Skin epidermis (tissue), 12 donors: Measurements from ENCODE around the gene DNAJC16.
A peak's percentile ranks its signal among the peaks of the same experiment; 100 is the strongest.

ENCODE experiments used
- H3K27ac ChIP-seq, 21 experiments: fragments of 200-600 bp; sonication (generic) in 11 of 21; one replicate each; pipeline ENCODE4 v1.5.0; 2020; ENCODE audit warnings: mild to moderate bottlenecking in 3 of 21, inconsistent platforms in 2 of 21, moderate library complexity in 2 of 21
- H3K4me3 ChIP-seq, 7 experiments: fragments of 200-600 bp; sonication (generic) in 2 of 7; one replicate each; pipeline ENCODE4 v1.5.0; 2020; ENCODE audit warnings: inconsistent platforms in 2 of 7, mild to moderate bottlenecking in 2 of 7, moderate library complexity in 1 of 7

Gene DNAJC16

DNA sequence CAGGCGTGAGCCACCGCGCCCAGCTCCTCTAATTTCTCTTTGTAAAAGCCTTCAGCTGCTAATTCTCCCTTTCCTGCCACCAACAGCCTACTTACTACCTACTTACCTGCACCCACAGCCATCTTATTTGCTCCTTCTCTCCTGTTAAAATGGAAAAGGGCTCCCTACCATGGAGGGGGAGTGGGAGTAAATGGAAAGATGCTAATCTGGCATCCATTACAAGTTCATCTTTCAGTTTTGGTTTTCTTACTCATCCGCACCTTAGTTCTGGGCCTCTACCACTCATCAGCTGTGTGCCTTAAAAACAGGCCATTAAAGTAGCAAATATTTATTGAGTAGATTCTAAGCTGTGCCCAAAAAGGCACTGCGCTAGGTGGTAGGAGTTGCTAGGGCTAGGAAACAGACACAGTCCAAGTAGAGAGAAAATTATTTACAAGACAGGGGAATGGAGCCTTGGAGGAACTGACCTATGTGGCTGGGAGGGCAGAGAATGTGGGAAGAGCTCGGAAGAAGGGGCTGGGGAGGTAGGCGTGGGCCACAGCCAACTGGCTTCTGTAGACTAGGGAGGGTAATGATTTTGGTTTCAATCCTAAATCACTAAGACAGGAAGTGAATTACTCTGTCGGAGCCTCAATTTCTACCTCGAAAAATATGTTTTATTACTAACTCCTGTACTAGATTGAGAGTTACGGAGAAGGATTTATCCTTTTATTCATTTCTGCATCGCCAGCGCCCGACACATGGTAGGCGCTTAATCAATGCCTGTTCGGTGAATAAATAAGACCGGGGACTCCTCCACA, 89.9 kb downstream of the DNAJC16 start:
- peak overlapping the region; percentile 12 to 95 (median 82) for H3K4me3 ChIP-seq

DNA sequence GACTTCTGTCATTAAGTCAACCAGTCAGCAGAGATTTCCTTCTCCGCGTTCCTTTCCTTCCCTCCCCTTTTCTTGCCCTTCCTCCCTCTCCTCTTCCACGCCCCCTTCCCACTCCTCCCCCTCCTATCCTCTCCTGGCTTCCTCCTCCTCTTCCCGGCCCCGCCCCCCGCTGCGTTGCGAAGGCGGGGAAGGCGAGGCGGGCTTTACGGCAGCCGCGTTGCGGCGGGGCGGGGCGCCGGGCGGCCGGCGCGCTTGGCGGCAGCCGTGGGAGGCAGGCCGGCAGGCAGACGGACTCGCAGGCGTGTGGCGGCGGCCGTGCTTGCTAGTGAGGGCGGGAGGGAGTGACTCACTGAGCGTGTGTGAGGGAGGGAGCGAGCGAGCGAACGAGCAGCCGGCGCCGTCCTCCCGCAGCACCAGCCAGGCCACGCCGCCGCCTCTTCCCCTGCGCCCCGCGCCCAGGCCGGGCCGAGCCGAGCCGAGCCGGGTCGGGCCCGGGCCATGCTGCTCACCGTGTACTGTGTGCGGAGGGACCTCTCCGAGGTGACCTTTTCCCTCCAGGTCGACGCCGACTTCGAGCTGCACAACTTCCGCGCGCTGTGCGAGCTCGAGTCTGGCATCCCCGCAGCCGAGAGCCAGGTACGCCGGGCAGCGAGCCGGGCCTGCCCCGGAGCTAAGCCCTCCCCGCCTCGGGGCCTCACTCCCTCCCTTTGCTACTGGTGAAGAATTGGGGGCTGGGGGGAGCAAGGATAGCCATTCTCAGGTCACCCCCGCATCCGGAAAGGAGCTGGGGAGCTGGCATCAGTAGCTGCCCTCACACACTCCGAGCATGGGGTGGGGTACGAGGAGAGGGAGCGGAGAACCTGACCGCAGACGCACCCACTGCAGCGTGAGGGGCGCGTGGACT, 90.8 kb downstream of the DNAJC16 start, which contains the start of gene DDI2:
TSS of gene DDI2 (plus strand) at position 286 of the 904 bp plus-strand sequence. CDS start at position 499, 213 bp downstream.
- peak within 1 kb of the TSS; percentile 58 to 95 (median 82) for H3K4me3 ChIP-seq
- H3K27ac ChIP-seq = peak within 1 kb of the TSS; percentile 90 to 100 (median 97)

More for the DNA sequence above, 89.9 kb downstream of the DNAJC16 start:
- H3K27ac ChIP-seq = peak overlapping the region in 20 of 21 experiments; percentile 41 to 98 (median 87)

DNA sequence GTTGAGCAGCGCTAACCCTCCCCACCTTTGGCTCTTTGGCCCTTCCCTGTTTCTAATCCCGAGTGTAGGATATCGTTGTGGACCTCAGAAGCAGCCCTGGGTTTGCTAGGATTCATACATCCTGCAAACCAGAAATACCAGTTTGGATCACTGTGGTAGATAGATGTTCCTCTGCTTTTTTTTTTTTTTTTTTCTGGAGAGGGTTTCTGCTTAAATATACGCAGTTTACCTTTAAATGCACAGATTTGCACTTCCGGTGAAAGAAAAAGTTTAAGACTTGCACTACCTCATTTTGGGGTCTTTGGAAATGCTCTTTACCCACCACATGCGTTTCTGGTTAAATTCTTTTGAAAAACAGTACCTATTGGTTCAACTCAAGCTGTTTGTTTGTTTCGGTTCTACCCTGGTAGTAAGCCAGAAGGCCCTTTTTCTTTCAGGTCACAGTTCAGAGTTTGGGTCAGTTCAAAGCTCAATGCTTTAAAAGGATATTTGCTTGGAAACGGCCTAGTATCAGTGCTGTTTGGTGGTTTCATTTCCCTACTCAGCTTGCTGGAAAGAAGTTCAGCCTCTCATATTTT, 91.5 kb downstream of the DNAJC16 start:
- peak overlapping the region; percentile 90 to 100 (median 97) for H3K27ac ChIP-seq
- peak overlapping the region; percentile 58 to 95 (median 82) for H3K4me3 ChIP-seq

DNA sequence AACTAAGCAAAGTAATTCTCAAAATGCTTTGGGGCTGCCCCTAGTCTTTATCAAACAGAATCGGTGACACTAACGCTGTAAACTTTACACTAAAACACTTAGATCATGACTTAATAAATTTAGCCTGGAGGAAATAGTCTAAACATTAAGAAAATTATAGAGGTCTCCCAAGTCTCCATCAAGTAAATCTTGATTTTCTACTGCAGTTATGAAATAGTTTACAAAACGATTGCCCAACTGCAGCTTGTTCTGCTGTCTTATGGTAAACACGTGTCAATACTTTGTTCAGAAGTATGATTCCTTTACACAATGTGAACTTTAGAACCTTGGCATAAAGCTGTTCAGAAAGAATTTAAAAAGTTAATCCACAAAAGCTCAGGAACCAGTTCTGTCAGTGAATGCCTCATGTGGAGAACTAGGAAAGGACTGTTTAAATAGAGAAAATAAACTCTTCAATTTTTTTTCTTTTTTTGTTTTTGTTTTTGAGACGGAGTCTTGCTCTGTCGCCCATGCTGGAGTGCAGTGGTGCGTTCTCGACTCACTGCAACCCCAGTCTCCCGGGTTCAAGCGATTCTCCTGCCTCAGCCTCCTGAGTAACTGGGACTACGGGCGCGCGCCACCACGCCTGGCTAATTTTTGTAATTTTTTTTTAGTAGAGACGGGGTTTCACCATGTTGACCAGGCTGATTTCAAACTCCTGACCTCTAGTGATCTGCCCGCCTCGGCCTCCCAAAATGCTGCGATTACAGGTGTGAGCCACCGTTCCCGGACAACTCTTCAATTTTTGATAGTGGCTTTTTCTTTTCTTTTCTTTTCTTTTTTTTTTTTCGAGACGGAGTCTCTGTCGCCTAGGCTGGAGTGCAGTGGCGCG, 92.2 kb downstream of the DNAJC16 start:
- H3K27ac ChIP-seq = peak overlapping the region; percentile 90 to 100 (median 97)
- H3K4me3 ChIP-seq = peak overlapping the region; percentile 58 to 95 (median 82)

DNA sequence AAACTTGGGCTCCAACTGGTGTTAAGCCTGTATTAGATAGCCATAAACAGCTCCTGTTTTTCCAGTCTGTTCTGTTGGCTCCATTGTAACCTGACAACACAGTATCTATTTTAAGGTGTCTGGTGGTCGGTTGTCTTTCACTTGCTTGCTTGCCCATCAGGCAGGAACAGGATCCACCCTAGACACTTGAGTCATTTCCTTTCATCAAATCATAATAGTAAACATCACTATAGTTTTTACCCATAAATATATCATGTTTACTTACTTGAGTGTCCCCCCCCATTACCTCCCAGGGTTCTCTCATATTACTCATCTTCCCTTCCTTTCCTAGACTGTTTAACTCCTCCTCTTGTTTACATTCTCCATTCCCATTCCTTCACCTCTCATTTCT, 93.5 kb downstream of the DNAJC16 start:
- H3K27ac ChIP-seq = peak overlapping the region in 17 of 21 experiments; percentile 5 to 98 (median 96)
- no peak overlapping the region for H3K4me3 ChIP-seq

DNA sequence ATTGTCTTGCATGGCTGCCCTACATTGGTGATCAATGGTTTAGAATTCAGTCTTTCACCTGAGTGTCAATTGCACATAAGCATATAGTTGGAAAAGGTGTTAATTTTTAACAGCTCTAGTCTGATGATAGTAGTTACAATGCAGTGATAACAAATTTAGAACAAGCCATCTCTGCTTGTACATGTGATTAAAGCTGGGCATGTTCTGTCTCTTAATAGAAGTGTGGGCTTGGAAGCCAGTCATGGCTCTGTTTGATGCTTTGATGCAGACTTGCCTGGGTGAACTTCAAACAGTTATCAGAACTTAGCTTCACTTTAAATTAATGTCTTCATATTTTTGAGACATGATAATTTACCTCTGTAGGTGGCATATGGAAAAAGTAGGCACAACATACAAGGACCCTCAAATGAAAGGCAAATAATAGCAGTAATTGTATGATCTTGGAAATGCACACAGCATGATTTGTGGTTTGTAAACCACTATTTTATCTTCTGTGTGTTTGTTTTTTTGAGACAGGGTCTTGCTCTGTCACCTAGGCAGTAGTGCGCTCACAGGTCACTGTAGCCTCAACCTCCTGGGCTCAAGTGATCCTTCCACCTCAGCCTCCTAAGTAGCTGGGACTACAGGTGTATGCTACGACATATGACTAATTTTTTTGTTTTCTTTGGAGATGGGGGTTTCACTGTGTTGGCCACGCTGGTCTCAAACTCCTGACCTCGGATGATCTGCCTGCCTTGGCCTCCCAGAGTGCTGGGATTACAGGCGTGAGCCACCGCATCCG, 94.4 kb downstream of the DNAJC16 start:
- H3K27ac ChIP-seq = peak overlapping the region in 1 of 21 experiments; percentile 6
- no peak overlapping the region for H3K4me3 ChIP-seq

DNA sequence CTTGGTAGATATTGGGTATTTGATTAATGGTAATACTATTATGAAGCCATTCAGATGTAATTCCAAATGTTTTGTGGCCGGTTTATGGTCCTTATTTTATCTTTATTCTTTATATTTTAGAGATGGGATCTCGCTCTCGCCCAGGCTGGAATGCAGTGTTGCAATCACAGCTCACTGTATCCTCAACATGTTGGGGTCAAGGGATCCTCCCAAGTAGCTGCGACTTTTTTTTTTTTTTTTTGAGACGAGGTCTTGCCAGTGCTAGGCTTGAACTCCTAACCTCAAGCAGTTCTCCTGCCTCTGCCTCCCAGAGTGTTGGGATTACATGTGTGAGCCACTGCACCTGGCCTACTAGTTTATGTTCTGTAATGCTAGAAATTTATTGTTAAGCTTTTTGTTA, 95.3 kb downstream of the DNAJC16 start:
- Histone ChIP-seq H3K4me3 (no peak overlapping the region), H3K27ac (peak overlapping the region in 1 of 21 experiments; percentile 9)

DNA sequence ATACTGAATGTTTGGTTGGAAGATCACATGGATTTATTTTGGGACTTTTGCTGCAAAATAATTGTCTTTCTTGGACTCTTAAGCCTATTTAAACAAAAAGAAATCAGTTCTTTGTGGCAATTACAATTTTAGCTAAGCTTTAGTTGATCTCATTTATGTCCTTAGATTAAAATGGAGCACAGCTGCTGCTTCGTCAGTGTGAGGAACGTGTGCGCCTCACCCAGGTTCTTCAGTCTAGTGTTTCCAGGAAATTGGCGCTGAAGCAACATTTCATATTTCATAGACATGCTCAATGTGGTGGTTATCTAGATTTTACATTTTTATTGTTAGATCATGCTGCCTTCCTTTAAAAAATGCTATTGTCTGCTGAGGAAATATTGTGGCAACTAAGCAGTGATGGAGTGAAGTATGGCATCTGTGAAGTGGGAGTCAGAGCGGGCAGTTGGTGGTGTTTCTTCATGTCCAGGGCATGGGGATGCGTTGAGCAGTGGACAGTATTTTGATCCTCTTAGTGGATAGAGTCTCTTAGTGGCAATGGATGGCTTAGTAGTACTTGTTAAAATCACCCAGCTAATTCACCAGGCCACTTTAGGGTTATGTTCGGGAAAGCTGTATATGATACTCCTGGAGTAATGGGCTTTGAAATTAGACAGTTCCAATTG, 96.2 kb downstream of the DNAJC16 start:
- Histone ChIP-seq H3K27ac (peak overlapping the region in 1 of 21 experiments; percentile 9), H3K4me3 (no peak overlapping the region)

DNA sequence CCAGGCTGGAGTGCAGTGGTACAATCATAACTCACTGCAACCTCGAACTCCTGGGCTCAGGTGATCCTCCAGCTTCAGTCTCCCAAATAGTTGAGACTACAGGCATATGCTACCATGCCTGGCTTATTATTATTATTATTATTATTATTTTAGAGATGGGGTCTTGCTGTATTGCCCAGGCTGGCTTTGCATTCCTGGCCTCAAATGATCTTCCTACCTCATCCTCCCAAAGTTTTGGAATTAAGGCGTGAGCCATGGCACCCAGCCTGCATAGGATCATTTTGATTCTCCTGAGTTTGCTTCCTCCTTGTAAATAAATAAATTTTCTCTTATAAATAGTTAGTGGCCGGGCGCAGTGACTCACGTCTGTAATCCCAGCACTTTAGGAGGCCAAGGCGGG, 96.8 kb downstream of the DNAJC16 start:
- H3K27ac ChIP-seq = no peak overlapping the region
- H3K4me3 ChIP-seq = no peak overlapping the region

DNA sequence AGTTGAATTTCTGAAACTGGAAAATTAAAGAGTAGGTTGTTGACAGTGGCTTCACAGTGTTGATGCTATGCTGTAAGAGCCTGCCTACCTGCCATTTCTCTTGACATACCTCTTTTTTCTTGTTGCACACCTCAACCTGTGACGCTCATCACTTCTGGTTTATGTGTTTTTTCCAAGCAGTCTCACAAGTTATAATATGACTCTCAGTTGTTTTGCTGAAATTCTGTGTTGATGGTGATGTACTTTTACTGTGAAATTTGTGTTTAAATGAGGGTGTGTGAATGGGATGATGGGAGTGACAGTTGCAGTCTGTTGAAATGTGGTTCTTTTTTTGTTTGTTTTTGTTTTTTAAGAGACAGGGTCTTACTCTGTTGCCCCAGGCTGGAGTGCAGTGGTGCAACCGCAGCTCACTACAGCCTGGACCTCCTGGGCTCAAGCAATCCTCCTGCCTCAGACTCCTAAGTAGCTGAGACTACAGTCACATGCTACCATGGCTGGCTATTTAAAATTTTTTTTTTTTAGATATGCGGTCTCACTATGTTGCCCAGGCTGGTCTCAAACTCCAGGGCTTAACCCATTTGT, 97.6 kb downstream of the DNAJC16 start:
- H3K27ac ChIP-seq = no peak overlapping the region
- no peak overlapping the region for H3K4me3 ChIP-seq

DNA sequence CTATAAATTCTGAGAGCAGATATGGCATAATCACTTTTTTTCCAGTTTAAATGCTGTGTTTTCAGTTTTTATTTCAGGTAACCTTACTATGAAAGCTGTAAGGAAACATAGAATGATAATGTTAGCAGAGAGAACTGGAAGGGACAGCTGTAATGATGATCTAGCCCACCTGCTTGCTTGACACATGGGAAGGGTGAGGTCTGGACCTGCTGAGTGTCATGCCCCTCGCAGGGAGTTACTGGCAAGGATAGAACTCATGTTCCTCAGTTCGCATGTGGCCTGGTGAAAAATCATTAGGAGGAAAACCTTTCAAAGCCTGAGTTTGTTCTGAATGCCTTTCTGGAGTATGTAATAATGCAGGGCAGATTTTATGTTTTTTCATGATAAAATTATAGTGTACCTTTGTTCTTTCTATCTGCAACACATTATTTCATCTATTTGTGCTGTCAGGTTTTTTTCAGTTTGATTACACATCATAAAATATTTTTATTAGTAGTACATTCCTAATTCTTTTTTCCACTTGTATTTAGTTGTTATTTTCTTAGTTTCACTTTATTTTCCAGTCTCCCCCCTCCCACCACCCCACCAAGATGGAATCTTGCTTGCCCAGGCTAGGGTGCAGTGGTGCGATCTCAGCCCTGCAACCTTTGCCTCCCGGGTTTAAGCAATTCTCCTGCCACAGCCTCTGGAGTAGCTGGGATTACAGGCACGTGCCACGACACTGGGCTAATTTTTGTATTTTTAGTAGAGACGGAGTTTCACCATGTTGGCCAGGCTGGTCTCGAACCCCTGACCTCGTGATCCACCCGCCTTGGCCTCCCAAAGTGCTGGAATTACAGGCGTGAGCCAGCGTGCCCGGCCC, 98.6 kb downstream of the DNAJC16 start:
- H3K4me3 ChIP-seq = no peak overlapping the region

More for the DNA sequence above, 98.6 kb downstream of the DNAJC16 start:
- H3K27ac ChIP-seq = peak overlapping the region in 1 of 21 experiments; percentile 26
